Fibroblast of lung (primary cell): Measurements from ENCODE around the gene IP6K3.

ENCODE experiments used
- CTCF ChIP-seq, 2 donors: IDR thresholded peaks in 1 of 2; conservative IDR thresholded peaks in 1 of 2; 1 replicate in 1 of 2; 2 replicates in 1 of 2; pipeline ENCODE4 v1.5.1; 2011 to 2012; ENCODE audit warnings: low read length in 2 of 2, control low read depth in 1 of 2, inconsistent platforms in 1 of 2, low read depth in 1 of 2, mild to moderate bottlenecking in 1 of 2
- EZH2 ChIP-seq: IDR thresholded peaks from 2 replicates; pipeline ENCODE4 v1.5.1; 2012; ENCODE audit warnings: low read length, control low read depth, mild to moderate bottlenecking; ENCODE audit errors: missing control alignments

- TF ChIP-seq CTCF (conservative IDR thresholded peaks at IDR 0.05 in 1 of 2, IDR thresholded peaks at IDR 0.05 in 1 of 2; ENCODE audit: low read depth in 1 of 2, low read length in 2 of 2) (no peak), EZH2 (no peak)
Measured at GRCh38 chr6:33772082-33772830, 25.6 kb upstream of the IP6K3 start.
